HG03469 (cell line): ENCODE measurements around the gene AHDC1.

Source experiments
- ATAC-seq: cut with Tn5 transposase; IDR thresholded peaks from one replicate; pipeline ENCODE4 v1.9.1; 2021; ENCODE audit warnings: mild to moderate bottlenecking, moderate library complexity, moderate number of reproducible peaks; ENCODE audit not compliant: unreplicated experiment

The AHDC1 gene

GRCh38 chr1:27599605-27600497 is 4.1 kb downstream of the AHDC1 start:
- ATAC-seq = no peak

GRCh38 chr1:27598902-27599528 is 4.9 kb downstream of the AHDC1 start:
- ATAC-seq = no peak

- no peak for ATAC-seq
Observed at GRCh38 chr1:27598295-27598687, 5.7 kb downstream of the AHDC1 start.

GRCh38 chr1:27597516-27598294 is 6.2 kb downstream of the AHDC1 start:
- ATAC-seq = no peak

GRCh38 chr1:27596986-27597385 is 7.0 kb downstream of the AHDC1 start:
- no peak for ATAC-seq

- no peak for ATAC-seq
Observed at GRCh38 chr1:27596261-27596660, 7.7 kb downstream of the AHDC1 start.

GRCh38 chr1:27595597-27595996 is 8.3 kb downstream of the AHDC1 start:
- ATAC-seq = no peak

DNA sequence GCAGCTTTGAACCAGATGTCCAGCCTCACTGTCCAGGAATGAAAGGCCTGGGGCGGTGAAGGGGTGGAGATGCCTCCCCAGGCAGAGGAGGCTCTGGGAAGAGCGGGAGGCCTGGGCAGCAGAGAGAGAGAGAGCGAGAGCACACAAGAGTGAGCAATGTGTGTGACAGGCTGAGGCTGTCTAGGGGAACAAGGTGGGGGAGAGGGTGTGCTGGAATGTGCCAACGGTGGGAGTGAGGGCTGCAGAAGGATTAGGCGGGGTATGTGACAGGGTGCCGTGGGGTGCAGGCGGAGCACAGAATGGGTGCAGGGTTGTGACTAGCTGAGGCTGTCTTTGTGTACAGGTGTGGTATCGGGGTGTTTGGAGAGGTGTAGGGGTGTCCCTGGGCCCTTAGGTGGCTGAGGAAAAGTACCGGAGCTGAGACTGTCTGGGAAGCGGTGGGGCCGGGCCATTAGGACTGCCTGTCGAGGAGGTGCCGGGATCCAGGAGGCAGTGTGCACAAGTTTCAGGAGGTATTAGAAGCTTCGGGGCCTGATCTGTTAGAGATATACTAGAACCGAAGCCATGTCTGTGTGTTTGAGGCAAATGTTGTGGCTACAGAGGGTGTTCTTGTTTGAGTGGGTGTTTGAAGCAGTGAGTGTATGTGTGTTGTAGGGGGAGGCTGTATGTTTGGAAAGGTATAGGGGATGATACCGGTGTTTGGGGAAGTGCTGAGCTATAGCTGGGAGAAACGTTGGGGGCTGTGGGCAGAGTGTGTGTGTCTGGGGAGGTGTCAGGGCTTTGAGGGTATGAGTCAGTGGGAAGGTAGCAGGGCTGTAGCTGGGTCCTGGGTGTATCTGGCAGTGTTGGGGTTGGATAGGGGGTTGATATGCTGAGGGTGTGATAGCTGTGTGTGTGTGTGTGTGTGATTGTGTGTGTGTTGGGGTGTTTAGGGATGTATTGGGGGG is 9.1 kb downstream of the AHDC1 start:
- no peak for ATAC-seq

- no peak for ATAC-seq
Observed at GRCh38 chr1:27593678-27594563, 10.0 kb downstream of the AHDC1 start.

DNA sequence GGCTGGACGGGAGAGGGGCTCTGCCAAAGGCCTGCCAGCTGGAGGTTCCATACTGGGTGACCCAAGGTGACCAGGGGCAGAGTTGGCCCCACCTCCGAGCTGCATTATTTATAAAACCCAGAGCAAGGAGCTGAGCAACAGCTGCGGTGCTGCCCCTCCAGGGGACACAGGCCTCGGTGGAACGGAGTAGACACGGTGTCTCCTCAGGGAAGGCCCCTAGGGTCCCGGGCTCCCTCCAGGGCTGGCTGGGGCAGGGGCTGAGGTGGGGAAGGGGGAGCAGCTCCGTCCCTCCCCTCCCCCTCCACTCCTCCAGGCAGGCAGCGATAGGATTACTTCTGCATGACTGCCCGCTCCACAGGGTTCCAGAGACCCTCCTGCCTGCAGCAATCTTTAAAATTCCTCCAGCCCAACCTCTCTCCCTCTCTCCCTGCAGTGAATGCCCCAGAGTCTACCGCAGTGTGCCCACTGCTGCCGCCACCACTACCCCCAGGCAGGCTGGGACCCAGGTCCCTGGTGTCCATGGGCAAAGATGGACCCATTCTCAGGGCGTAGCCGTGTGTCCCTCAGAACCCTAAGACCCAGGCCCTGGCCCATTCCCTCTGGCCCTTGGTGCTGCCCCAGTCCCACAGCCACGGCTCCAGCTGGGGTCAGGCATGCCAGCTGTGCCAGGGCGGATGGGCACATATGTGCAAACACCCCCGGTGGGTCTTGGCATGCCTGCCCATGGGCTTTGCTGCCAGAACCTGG is 10.8 kb downstream of the AHDC1 start:
- ATAC-seq = no peak

DNA sequence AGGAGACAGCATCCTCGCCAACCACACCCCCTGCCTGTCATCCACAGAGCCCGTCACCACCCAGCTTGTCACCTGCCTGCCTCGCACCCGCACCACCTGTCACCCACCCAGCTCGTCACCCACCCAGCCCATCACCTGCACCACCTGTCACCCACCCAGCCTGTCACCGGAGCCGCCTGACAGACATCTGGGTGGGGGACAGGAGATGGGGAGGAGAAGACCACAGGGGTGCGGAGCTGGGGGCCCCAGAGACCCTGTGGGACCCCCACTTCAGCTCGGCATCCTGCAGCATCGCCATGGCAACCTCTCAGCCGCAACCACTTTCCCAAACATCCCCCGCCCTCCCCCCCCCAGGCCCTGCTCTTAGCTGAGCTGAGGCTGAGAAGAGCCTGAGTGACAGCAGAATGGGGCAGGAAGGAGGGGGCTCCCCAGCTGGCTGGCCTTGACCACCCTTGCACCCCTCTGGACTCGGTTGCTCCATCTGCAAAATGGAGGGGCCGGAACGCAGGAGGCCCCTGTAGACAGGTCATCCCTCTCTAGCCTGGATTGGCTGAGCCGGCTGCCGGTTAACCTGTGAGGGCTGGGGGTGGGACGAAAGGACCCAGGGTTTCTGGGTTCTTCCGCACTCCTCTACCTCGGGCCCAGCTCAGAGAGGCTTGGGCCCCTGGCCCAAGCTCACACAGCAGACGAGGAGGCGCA is 11.6 kb downstream of the AHDC1 start:
- no peak for ATAC-seq

GRCh38 chr1:27591622-27592021 is 12.3 kb downstream of the AHDC1 start:
- ATAC-seq = no peak

DNA sequence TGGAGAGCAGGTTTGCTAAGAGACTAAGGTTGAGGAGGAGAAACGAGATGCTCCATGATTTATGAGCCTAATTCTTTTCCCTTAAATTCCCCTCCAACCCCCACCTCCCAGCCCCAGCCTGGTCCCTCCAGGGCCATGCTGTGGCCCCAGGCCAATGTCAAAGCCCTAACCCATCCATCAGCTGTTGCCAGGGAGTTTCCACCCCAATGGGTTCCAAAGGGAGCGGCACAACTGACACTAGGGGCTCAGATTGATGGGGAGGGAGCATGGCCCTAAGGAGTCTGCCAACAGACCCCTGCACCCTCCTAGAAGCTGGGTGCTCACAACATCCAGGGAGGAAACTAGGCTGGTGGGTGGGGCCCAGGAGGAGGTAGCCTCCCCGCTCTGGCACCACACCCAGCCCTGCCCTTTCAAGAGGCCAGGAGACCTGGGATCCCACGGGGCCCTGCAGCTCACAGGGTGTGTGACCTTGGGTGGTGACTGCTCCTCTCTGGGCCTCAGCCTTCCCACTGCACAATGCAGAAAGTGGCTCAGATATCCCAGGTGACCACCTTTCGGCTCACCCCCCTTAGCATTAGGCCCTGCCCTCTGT is 12.9 kb downstream of the AHDC1 start:
- ATAC-seq = no peak

DNA sequence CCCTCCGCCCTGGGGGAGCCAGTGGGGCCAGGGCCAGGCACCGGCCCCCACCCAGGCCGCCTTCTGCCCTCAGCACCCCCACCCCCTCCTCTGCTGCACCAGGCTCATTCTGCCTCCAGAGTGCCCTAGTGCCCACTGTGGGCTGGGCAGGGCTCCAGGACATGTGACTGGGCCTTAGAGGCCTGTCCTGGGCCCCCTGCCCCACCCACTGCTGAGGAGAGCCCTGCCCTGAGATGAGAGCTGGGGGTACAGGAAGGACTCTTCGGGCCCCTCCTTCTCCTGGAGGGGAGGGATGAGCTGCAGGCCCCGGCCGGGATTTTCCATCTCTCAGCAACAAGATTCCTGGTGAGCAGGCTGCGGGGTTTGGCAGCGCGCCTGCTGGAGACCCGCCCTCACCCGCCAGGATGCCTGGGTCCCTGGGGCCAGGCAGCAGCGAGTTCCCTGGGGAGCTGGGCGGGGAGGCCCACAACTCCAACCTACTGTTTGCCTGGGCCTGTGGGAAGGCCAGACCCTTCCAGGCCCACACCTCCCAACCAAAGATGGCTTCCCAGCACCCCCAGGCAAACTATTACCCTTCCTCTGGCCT is 14.0 kb downstream of the AHDC1 start:
- no peak for ATAC-seq

GRCh38 chr1:27589441-27589840 is 14.5 kb downstream of the AHDC1 start:
- ATAC-seq = no peak

DNA sequence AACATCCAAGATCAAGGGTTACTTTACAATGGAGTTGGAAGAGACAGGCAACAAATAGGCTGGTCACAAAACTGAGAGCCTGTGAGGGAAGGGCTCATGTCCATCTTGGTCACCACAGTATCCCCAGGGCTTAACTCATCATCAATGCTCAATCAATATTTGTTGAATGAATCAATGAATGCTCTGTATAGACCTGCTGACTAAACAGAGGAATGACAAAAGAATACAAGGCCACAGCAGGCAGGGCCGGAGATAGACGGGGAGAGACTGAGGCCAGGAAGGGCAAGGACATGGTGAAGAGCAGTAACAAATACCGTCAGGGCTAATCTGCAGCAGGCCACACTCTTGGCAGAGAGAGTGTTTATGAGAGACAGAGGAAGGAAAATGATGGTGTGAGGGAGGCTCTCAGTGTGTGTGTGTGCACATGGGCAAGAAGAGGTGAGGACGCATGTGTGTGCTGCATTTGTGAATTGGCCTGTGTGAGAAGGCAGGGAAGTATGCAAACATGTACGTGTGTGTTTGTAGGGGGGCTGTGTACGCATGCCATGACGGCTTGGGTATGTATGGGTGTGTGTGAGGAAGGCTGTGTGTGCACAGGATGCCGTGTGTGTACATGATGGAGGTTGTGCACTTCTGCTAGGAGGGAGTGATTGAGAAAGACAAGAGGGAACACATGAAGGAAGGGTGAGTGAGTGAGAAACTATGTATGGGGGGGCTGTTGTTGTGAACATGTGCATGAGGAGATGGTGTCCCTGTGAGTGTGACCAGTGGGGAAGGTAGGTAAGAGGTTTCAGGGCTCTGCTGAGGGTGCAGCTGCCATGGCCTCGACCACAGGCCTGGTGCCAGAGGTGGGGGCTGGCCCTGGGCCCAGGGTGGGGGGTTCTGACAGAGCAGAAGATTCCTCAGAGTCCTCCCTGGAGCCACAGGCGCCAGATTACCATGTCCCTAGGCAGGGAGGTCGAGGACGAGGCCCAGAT is 15.4 kb downstream of the AHDC1 start:
- ATAC-seq = no peak
